ENCODE results near the gene CD46. TPM values are rescaled to one million over a fixed set of nuclear protein-coding genes. Genes with fewer than 3 reads are reported as not detected.

Gene CD46
- total RNA-seq, 3 donors from 2014 or later: 203 to 283 (median 204) TPM

- no peak overlapping the region for H3K4me3 ChIP-seq
- no peak for TF ChIP-seq CTCF (IDR thresholded peaks at IDR 0.05)
- TF ChIP-seq POLR2AphosphoS5 (IDR thresholded peaks at IDR 0.05): no peak
- no peak for TF ChIP-seq POLR2A (IDR thresholded peaks at IDR 0.05)
- peaks cover 0 to 18% of the 10 kb centered on the region in 2 donors for H3K4me1 ChIP-seq
- H3K9me3 ChIP-seq: no peaks in the 10 kb centered on the region
- intact Hi-C loops (cut with DNase I; ENCODE audit: low total_unique reads): no loop called here
- no peak for DNase-seq (ENCODE audit: low spot score in 2 of 2)
- H3K27me3 ChIP-seq: no peaks in the 10 kb centered on the region
- H3K36me3 ChIP-seq: peaks cover 7% of the 10 kb centered on the region
- peak overlapping the region; percentile 60 to 73 for H3K27ac ChIP-seq
These were observed 54.9 kb downstream of the CD46 start for GRCh38 chr1:207806531-207807325.

GRCh38 chr1:207807326-207807689, 55.5 kb downstream of the CD46 start:
- intact Hi-C loops (cut with DNase I; ENCODE audit: low total_unique reads): no loop called here
- H3K4me1 ChIP-seq: peaks cover 0 to 22% of the 10 kb centered on the region in 2 donors
- H3K4me3 ChIP-seq: no peak overlapping the region
- no peaks in the 10 kb centered on the region for H3K9me3 ChIP-seq
- no peak for DNase-seq (ENCODE audit: low spot score in 2 of 2)
- no peak for TF ChIP-seq POLR2AphosphoS5 (IDR thresholded peaks at IDR 0.05)
- TF ChIP-seq CTCF (IDR thresholded peaks at IDR 0.05): no peak
- no peak for TF ChIP-seq POLR2A (IDR thresholded peaks at IDR 0.05)
- peaks cover 7% of the 10 kb centered on the region for H3K36me3 ChIP-seq
- no peaks in the 10 kb centered on the region for H3K27me3 ChIP-seq
- H3K27ac ChIP-seq: peak overlapping the region; percentile 60 to 73

- no peaks in the 10 kb centered on the region for H3K9me3 ChIP-seq
- H3K4me3 ChIP-seq: peak overlapping the region in 1 of 3 donors; percentile 7
- H3K4me1 ChIP-seq: peaks cover 0 to 23% of the 10 kb centered on the region in 2 donors
- peak overlapping the region; percentile 60 to 73 for H3K27ac ChIP-seq
- H3K36me3 ChIP-seq: peaks cover 7% of the 10 kb centered on the region
- no peak for DNase-seq (ENCODE audit: low spot score in 2 of 2)
- intact Hi-C loops (cut with DNase I; ENCODE audit: low total_unique reads): no loop called here
- TF ChIP-seq POLR2AphosphoS5 (IDR thresholded peaks at IDR 0.05) (peak in 1 of 3 donors; percentile 29), POLR2A (IDR thresholded peaks at IDR 0.05) (no peak), CTCF (IDR thresholded peaks at IDR 0.05) (no peak)
- no peaks in the 10 kb centered on the region for H3K27me3 ChIP-seq
These were observed 56.0 kb downstream of the CD46 start for GRCh38 chr1:207807690-207808321.

GRCh38 chr1:207808322-207808705, 56.5 kb downstream of the CD46 start:
- Histone ChIP-seq H3K27ac (peak overlapping the region; percentile 60 to 73), H3K36me3 (peaks cover 7% of the 10 kb centered on the region), H3K9me3 (no peaks in the 10 kb centered on the region), H3K27me3 (no peaks in the 10 kb centered on the region), H3K4me1 (peaks cover 0 to 23% of the 10 kb centered on the region in 2 donors), H3K4me3 (peak overlapping the region in 1 of 3 donors; percentile 7)
- no peak for DNase-seq (ENCODE audit: low spot score in 2 of 2)
- no peak for TF ChIP-seq POLR2AphosphoS5 (IDR thresholded peaks at IDR 0.05)
- TF ChIP-seq CTCF (IDR thresholded peaks at IDR 0.05): no peak
- no peak for TF ChIP-seq POLR2A (IDR thresholded peaks at IDR 0.05)
- intact Hi-C loops (cut with DNase I; ENCODE audit: low total_unique reads): no loop called here

All from breast epithelium (tissue), 4 donors.